OCI-LY7 (cell line): Measurements from ENCODE around the gene SCART1.

Source experiments
- EZH2phosphoT487 ChIP-seq: fragments of 200-600 bp; sonication (generic); IDR thresholded peaks from 2 replicates; pipeline ENCODE4 v1.6.1; 2018; ENCODE audit warnings: low read depth, borderline replicate concordance, mild to moderate bottlenecking, mixed run types, antibody characterized with exemption, low read length, moderate library complexity, mixed read lengths
- TF ChIP-seq, protein P1 (sequence below): fragments of 200-600 bp; sonication (generic); conservative IDR thresholded peaks from 2 replicates; pipeline ENCODE4 v1.5.1; 2014; ENCODE audit warnings: mild to moderate bottlenecking, antibody characterized with exemption, low read length, moderate library complexity, mixed read lengths

DNA sequence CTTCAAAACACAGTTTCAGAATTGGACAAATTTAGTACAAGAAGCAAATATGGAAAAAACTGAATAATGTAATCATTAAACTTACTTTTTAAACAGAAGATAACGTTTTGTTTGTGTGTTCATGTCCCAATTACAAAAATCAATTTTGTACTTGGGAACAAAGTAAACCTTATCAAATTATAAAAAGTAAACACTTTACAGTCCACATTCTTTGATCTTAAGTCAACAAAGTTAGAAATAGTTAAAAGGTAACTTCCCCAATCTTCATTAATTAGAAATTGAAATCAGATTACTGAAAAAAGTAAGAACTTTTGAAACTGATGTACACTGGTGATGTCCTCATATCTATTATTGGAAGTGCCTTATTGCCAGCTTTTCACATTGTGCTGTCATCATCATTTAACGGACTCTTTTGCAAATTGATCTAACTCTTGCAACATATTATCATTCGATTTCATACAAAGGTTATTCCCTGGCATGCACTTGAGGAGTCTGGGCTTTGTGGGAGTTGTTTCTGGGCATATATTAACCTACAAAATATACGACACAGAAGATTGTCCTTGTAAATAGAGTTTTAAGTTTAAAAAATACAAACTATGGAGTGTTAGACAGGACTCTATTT lies 58.3 kb downstream of the SCART1 start:
- TF ChIP-seq, protein P1, sequence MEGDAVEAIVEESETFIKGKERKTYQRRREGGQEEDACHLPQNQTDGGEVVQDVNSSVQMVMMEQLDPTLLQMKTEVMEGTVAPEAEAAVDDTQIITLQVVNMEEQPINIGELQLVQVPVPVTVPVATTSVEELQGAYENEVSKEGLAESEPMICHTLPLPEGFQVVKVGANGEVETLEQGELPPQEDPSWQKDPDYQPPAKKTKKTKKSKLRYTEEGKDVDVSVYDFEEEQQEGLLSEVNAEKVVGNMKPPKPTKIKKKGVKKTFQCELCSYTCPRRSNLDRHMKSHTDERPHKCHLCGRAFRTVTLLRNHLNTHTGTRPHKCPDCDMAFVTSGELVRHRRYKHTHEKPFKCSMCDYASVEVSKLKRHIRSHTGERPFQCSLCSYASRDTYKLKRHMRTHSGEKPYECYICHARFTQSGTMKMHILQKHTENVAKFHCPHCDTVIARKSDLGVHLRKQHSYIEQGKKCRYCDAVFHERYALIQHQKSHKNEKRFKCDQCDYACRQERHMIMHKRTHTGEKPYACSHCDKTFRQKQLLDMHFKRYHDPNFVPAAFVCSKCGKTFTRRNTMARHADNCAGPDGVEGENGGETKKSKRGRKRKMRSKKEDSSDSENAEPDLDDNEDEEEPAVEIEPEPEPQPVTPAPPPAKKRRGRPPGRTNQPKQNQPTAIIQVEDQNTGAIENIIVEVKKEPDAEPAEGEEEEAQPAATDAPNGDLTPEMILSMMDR, result no peak
- no peak for TF ChIP-seq EZH2phosphoT487
